Mesothelial cell of epicardium (in vitro differentiated cells): ENCODE measurements around the gene ZFYVE9. TPM values are rescaled to one million over a fixed set of nuclear protein-coding genes. Genes with fewer than 3 reads are reported as not detected.

Experiments
- DNase-seq, 2 experiments: peaks; one replicate each; pipeline ENCODE4 v3.0.0; 2021; ENCODE audit warnings: low spot score in 2 of 2; ENCODE audit not compliant: unreplicated experiment in 2 of 2
- H3K27ac Mint-ChIP-seq: 2 replicates; pipeline ENCODE4 v1.8.0; 2021; ENCODE audit warnings: mixed read lengths
- H3K27me3 Mint-ChIP-seq: 2 replicates; pipeline ENCODE4 v1.8.0; 2021; ENCODE audit warnings: low read depth, mixed read lengths
- H3K36me3 Mint-ChIP-seq: 2 replicates; pipeline ENCODE4 v1.8.0; 2021; ENCODE audit warnings: mixed read lengths
- H3K4me1 Mint-ChIP-seq: 2 replicates; pipeline ENCODE4 v1.8.0; 2021; ENCODE audit warnings: mixed read lengths
- H3K4me3 Mint-ChIP-seq: 2 replicates; pipeline ENCODE4 v1.8.0; 2021; ENCODE audit warnings: mild to moderate bottlenecking, moderate library complexity, mixed read lengths
- H3K9me3 Mint-ChIP-seq: 2 replicates; pipeline ENCODE4 v1.8.0; 2021; ENCODE audit warnings: mixed read lengths
- CTCF ChIP-seq: fragments of 200-600 bp; sonication (generic); IDR thresholded peaks from one replicate; pipeline ENCODE4 v1.5.0; 2021; ENCODE audit warnings: antibody characterized with exemption; ENCODE audit not compliant: unreplicated experiment
- total RNA-seq: library from RNA; stranded (reverse); gene quantifications from 3 replicates; pipeline ENCODE4 v1.2.1, GENCODE V29; 2021

ZFYVE9 gene
- total RNA-seq, 1 donor from 2014 or later: 33.3 TPM

- H3K27me3 Mint-ChIP-seq: no peaks in the 10 kb centered on the region
- TF ChIP-seq CTCF: no peak
- no peaks in the 10 kb centered on the region for H3K4me1 Mint-ChIP-seq
- DNase-seq: no peak
- no peak overlapping the region for H3K4me3 Mint-ChIP-seq
- no peak overlapping the region for H3K27ac Mint-ChIP-seq
- H3K36me3 Mint-ChIP-seq: peaks cover 18% of the 10 kb centered on the region
- H3K9me3 Mint-ChIP-seq: peaks cover 6% of the 10 kb centered on the region
Measured at GRCh38 chr1:52296345-52296744, 154.5 kb downstream of the ZFYVE9 start.

GRCh38 chr1:52305417-52306226, 163.7 kb downstream of the ZFYVE9 start:
- Mint-ChIP-seq H3K4me1 (peaks cover 3% of the 10 kb centered on the region), H3K27ac (no peak overlapping the region), H3K36me3 (peaks cover 15% of the 10 kb centered on the region), H3K9me3 (no peaks in the 10 kb centered on the region), H3K27me3 (no peaks in the 10 kb centered on the region), H3K4me3 (no peak overlapping the region)
- no peak for DNase-seq
- TF ChIP-seq CTCF: no peak

- no peak for DNase-seq
- no peak overlapping the region for H3K4me3 Mint-ChIP-seq
- no peak for TF ChIP-seq CTCF
- H3K27ac Mint-ChIP-seq: no peak overlapping the region
- H3K4me1 Mint-ChIP-seq: peaks cover 3% of the 10 kb centered on the region
- H3K27me3 Mint-ChIP-seq: no peaks in the 10 kb centered on the region
- peaks cover 19% of the 10 kb centered on the region for H3K36me3 Mint-ChIP-seq
- H3K9me3 Mint-ChIP-seq: no peaks in the 10 kb centered on the region
Measured at GRCh38 chr1:52306227-52307006, 164.5 kb downstream of the ZFYVE9 start.

- H3K36me3 Mint-ChIP-seq: peaks cover 15% of the 10 kb centered on the region
- no peaks in the 10 kb centered on the region for H3K4me1 Mint-ChIP-seq
- no peak for DNase-seq
- no peaks in the 10 kb centered on the region for H3K27me3 Mint-ChIP-seq
- no peak for TF ChIP-seq CTCF
- H3K27ac Mint-ChIP-seq: no peak overlapping the region
- no peak overlapping the region for H3K4me3 Mint-ChIP-seq
- H3K9me3 Mint-ChIP-seq: peaks cover 3% of the 10 kb centered on the region
Measured at GRCh38 chr1:52321061-52321460, 179.2 kb downstream of the ZFYVE9 start.

GRCh38 chr1:52323731-52324130, 181.8 kb downstream of the ZFYVE9 start:
- no peak for TF ChIP-seq CTCF
- DNase-seq: no peak
- H3K9me3 Mint-ChIP-seq: peaks cover 3% of the 10 kb centered on the region
- H3K36me3 Mint-ChIP-seq: peaks cover 15% of the 10 kb centered on the region
- no peak overlapping the region for H3K4me3 Mint-ChIP-seq
- H3K27ac Mint-ChIP-seq: no peak overlapping the region
- H3K4me1 Mint-ChIP-seq: no peaks in the 10 kb centered on the region
- H3K27me3 Mint-ChIP-seq: no peaks in the 10 kb centered on the region
